NCI-H2227 treated with DMSO at 0.1 percent for 48 hours (cell line): Measurements from ENCODE around the gene EVI5L.
"Not testable (repeated sequence)": the region's sequence is repeated elsewhere in the genome, so short reads cannot be mapped to it uniquely, and the experiment has no call there.

Source experiments
- DNase-seq: peaks from one replicate; lab custom pipeline; 2025; lab: John Stamatoyannopoulos, UW

Gene EVI5L

GRCh38 chr19:7846155-7846646 is 16.2 kb downstream of the EVI5L start:
- DNase-seq, result no peak

GRCh38 chr19:7847664-7848063 is 17.6 kb downstream of the EVI5L start:
- no peak for DNase-seq

GRCh38 chr19:7848779-7849457 is 18.9 kb downstream of the EVI5L start:
- no peak for DNase-seq

- no peak for DNase-seq
Observed at GRCh38 chr19:7849631-7849999, 19.6 kb downstream of the EVI5L start.

GRCh38 chr19:7850000-7850813 is 20.2 kb downstream of the EVI5L start:
- peak; percentile 61 for DNase-seq

- DNase-seq, result no peak
Observed at GRCh38 chr19:7850945-7851622, 21.1 kb downstream of the EVI5L start.

- no peak for DNase-seq
Observed at GRCh38 chr19:7851623-7852500, 21.8 kb downstream of the EVI5L start.

- DNase-seq, result peak; percentile 64
Observed at GRCh38 chr19:7852851-7853769, 23.1 kb downstream of the EVI5L start.

- DNase-seq, result no peak
Observed at GRCh38 chr19:7853770-7854128, 23.7 kb downstream of the EVI5L start.

GRCh38 chr19:7855426-7856108 is 25.5 kb downstream of the EVI5L start:
- no peak for DNase-seq

- peak; percentile 7 for DNase-seq
Observed at GRCh38 chr19:7856109-7856591, 26.1 kb downstream of the EVI5L start.

- no peak for DNase-seq
Observed at GRCh38 chr19:7856679-7857663, 27.0 kb downstream of the EVI5L start.

GRCh38 chr19:7857727-7858108 is 27.7 kb downstream of the EVI5L start:
- DNase-seq, result no peak

- DNase-seq, result peak; percentile 22
Observed at GRCh38 chr19:7858109-7858770, 28.2 kb downstream of the EVI5L start.

- not testable (repeated sequence) for DNase-seq
Observed at GRCh38 chr19:7859087-7859486, 29.1 kb downstream of the EVI5L start.

- no peak for DNase-seq
Observed at GRCh38 chr19:7859831-7860713, 30.1 kb downstream of the EVI5L start.
